DOHH2 (cell line): Measurements from ENCODE around the gene SCFD2.
"Not testable (repeated sequence)": the region's sequence is repeated elsewhere in the genome, so short reads cannot be mapped to it uniquely, and the experiment has no call there.

Experiments
- H3F3A ChIP-seq: fragments of 200-600 bp; sonication (generic), shearing (Covaris generic); 2 replicates; pipeline ENCODE4 v1.6.0; 2016; ENCODE audit warnings: antibody characterized with exemption, mild to moderate bottlenecking; ENCODE audit not compliant: control insufficient read depth, insufficient read depth
- H3K27ac ChIP-seq: fragments of 200-600 bp; sonication (generic); 2 replicates; pipeline ENCODE4 v1.5.1; 2014; ENCODE audit warnings: low read depth, mild to moderate bottlenecking, low read length, moderate library complexity
- H3K27me3 ChIP-seq: fragments of 200-600 bp; sonication (generic); 2 replicates; pipeline ENCODE4 v1.6.1; 2014; ENCODE audit warnings: mild to moderate bottlenecking, low read length, mixed read lengths; ENCODE audit not compliant: control insufficient read depth
- H3K36me3 ChIP-seq: fragments of 200-600 bp; sonication (generic); 2 replicates; pipeline ENCODE4 v1.6.1; 2014; ENCODE audit warnings: mild to moderate bottlenecking, low read length, moderate library complexity, mixed read lengths; ENCODE audit not compliant: control insufficient read depth
- H3K4me1 ChIP-seq: fragments of 200-600 bp; sonication (generic); 2 replicates; pipeline ENCODE4 v1.6.1; 2014; ENCODE audit warnings: mild to moderate bottlenecking, low read length, mixed read lengths; ENCODE audit not compliant: control insufficient read depth
- H3K4me2 ChIP-seq: fragments of 200-600 bp; sonication (generic); 2 replicates; pipeline ENCODE4 v1.6.0; 2014; ENCODE audit warnings: mild to moderate bottlenecking, low read length, moderate library complexity
- H3K4me3 ChIP-seq: fragments of 200-600 bp; sonication (generic); 2 replicates; pipeline ENCODE4 v1.5.1; 2014; ENCODE audit warnings: mild to moderate bottlenecking, low read length, mixed read lengths
- H3K79me2 ChIP-seq: fragments of 200-600 bp; sonication (generic); 2 replicates; pipeline ENCODE4 v1.6.1; 2014; ENCODE audit warnings: mild to moderate bottlenecking, low read length, mixed read lengths; ENCODE audit not compliant: control insufficient read depth
- H3K9me2 ChIP-seq: fragments of 200-600 bp; sonication (generic); replicated peaks from 2 replicates; pipeline ENCODE4 v1.6.1; 2014; ENCODE audit warnings: mild to moderate bottlenecking, low read length, mixed read lengths; ENCODE audit not compliant: control insufficient read depth
- H3K9me3 ChIP-seq: fragments of 200-600 bp; sonication (generic); 2 replicates; pipeline ENCODE4 v1.6.1; 2014; ENCODE audit warnings: antibody characterized with exemption, low read length, mixed read lengths; ENCODE audit not compliant: control insufficient read depth, insufficient read depth
- H4K20me1 ChIP-seq: fragments of 200-600 bp; sonication (generic); 2 replicates; pipeline ENCODE4 v1.6.0; 2014; ENCODE audit warnings: low read depth, mild to moderate bottlenecking, antibody characterized with exemption, low read length, moderate library complexity; ENCODE audit not compliant: control insufficient read depth, insufficient read depth
- EZH2phosphoT487 ChIP-seq: fragments of 200-600 bp; sonication (generic); IDR thresholded peaks from 2 replicates; pipeline ENCODE4 v1.6.1; 2017; ENCODE audit warnings: borderline replicate concordance, mild to moderate bottlenecking, antibody characterized with exemption, low read length, moderate library complexity, mixed read lengths
- TF ChIP-seq, protein P1 (sequence below): fragments of 200-600 bp; sonication (generic); IDR thresholded peaks from one replicate; pipeline ENCODE4 v1.5.1; 2014; ENCODE audit warnings: antibody characterized with exemption, mild to moderate bottlenecking, low read depth, low read length; ENCODE audit not compliant: poor library complexity, severe bottlenecking

SCFD2 gene

DNA sequence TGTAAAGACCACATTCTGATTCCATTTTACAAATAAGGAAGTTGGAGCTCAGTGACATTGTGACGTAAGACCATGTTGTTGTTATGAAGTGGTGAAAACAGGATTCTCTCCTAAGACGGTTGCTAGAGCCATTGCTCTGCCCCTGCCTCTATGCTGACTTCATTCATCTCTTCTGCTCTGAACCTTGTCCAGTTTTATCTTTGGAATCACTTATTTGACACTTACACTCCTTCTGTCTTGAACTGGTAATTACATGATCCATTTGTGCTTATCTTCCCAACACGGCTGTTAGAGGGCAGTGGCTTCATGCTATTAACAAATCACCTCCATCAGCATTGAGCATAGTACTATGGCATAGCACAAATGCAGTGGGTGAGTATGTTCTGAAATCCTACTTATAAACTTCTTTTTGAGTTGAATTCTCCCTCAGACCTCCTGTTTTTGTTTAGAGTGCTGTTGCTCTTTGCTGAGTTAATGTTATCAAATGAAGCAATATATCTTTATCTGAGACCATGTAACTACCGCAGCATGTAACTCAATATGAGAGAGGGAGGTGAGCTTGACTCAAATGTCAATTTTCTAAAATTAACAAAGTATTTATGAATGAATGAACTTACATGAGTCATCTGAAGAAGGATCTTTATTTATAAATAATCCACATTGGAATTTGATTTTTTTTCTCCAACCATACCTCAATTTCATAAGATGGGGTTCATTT lies 326.0 kb downstream of the SCFD2 start:
- no peaks in the 10 kb centered on the region for H3F3A ChIP-seq
- no peaks in the 10 kb centered on the region for H3K36me3 ChIP-seq
- no peaks in the 10 kb centered on the region for H3K9me2 ChIP-seq
- no peaks in the 10 kb centered on the region for H3K79me2 ChIP-seq
- no peaks in the 10 kb centered on the region for H3K27me3 ChIP-seq
- H3K4me3 ChIP-seq: no peak overlapping the region
- H4K20me1 ChIP-seq: no peaks in the 10 kb centered on the region
- H3K4me1 ChIP-seq: no peaks in the 10 kb centered on the region
- no peak overlapping the region for H3K4me2 ChIP-seq
- H3K27ac ChIP-seq: no peak overlapping the region
- no peaks in the 10 kb centered on the region for H3K9me3 ChIP-seq
- TF ChIP-seq, protein P1, sequence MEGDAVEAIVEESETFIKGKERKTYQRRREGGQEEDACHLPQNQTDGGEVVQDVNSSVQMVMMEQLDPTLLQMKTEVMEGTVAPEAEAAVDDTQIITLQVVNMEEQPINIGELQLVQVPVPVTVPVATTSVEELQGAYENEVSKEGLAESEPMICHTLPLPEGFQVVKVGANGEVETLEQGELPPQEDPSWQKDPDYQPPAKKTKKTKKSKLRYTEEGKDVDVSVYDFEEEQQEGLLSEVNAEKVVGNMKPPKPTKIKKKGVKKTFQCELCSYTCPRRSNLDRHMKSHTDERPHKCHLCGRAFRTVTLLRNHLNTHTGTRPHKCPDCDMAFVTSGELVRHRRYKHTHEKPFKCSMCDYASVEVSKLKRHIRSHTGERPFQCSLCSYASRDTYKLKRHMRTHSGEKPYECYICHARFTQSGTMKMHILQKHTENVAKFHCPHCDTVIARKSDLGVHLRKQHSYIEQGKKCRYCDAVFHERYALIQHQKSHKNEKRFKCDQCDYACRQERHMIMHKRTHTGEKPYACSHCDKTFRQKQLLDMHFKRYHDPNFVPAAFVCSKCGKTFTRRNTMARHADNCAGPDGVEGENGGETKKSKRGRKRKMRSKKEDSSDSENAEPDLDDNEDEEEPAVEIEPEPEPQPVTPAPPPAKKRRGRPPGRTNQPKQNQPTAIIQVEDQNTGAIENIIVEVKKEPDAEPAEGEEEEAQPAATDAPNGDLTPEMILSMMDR: no peak
- no peak for TF ChIP-seq EZH2phosphoT487

DNA sequence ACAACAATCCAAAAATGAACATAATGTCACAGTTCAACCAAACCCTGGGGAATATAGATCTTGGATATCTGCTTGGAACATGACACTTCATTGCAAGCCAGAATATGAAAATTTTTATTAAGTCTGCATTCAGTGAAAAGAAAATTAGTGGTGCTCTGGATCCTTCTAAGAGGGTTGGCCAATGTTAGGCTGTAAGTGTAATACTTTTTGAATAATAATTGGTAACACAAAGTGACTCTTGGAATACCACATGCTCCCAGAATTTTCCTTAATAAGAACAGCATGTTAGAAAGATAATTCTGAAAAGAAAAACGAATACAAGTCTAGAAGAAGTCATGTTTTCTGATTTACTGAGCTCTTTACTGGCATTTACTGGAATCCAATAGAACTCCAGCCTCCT lies 328.0 kb downstream of the SCFD2 start:
- Histone ChIP-seq H3K4me2 (no peak overlapping the region), H3K9me2 (no peaks in the 10 kb centered on the region), H3K27me3 (no peaks in the 10 kb centered on the region)

DNA sequence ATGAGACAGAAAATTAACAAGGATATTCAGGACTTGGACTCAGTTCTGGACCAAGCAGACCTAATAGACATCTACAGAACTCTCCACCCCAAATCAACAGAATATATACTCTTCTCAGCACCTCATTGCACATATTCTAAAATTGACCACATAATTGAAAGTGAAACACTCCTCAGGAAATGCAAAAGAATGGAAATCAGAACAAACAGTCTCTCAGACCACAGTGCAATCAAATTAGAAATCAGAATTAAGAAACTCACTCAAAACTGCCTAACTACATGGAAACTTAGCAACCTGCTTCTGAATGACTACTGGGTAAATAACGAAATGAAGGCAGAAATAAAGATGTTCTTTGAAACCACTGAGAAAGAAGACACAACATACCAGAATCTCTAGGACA lies 333.0 kb downstream of the SCFD2 start:
- not testable (repeated sequence) for H3K79me2 ChIP-seq, H3F3A ChIP-seq, H3K9me3 ChIP-seq, H3K27me3 ChIP-seq, H3K4me1 ChIP-seq, H4K20me1 ChIP-seq, H3K4me3 ChIP-seq, H3K36me3 ChIP-seq, H3K9me2 ChIP-seq, H3K4me2 ChIP-seq, H3K27ac ChIP-seq

More for the DNA sequence above, 328.0 kb downstream of the SCFD2 start:
- H4K20me1 ChIP-seq: no peaks in the 10 kb centered on the region
- H3K27ac ChIP-seq: no peak overlapping the region
- no peak for TF ChIP-seq EZH2phosphoT487
- TF ChIP-seq, protein P1: no peak
- peaks cover 3% of the 10 kb centered on the region for H3K4me1 ChIP-seq
- H3F3A ChIP-seq: no peaks in the 10 kb centered on the region
- H3K9me3 ChIP-seq: no peaks in the 10 kb centered on the region
- H3K36me3 ChIP-seq: no peaks in the 10 kb centered on the region
- no peaks in the 10 kb centered on the region for H3K79me2 ChIP-seq
- H3K4me3 ChIP-seq: no peak overlapping the region

DNA sequence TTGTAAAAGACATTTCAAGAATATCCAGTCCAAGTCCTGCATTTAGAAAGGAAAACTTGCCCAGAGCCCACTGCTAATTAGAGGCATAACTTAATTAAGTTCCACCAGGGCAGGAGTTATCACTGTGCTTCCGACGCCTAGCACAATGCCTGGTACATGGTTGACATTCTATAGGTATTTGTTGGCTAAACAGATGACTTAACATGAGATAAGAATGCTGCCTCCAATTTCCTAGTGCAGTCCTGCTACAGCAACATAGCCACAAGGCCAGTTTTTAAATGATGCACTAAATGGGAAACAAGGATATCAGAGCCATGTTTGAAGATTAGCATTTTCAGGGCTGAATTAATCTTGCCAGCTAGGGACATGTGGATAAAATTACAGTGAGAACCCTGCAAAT lies 339.6 kb downstream of the SCFD2 start:
- no peak overlapping the region for H3K4me3 ChIP-seq
- no peak overlapping the region for H3K27ac ChIP-seq
- H3F3A ChIP-seq: no peaks in the 10 kb centered on the region
- no peak overlapping the region for H3K4me2 ChIP-seq
- no peaks in the 10 kb centered on the region for H4K20me1 ChIP-seq
- H3K9me3 ChIP-seq: no peaks in the 10 kb centered on the region
- TF ChIP-seq, protein P1: no peak
- TF ChIP-seq EZH2phosphoT487: no peak
- no peaks in the 10 kb centered on the region for H3K4me1 ChIP-seq
- H3K36me3 ChIP-seq: no peaks in the 10 kb centered on the region
- no peaks in the 10 kb centered on the region for H3K9me2 ChIP-seq
- no peaks in the 10 kb centered on the region for H3K79me2 ChIP-seq
- no peaks in the 10 kb centered on the region for H3K27me3 ChIP-seq
